Upper lobe of left lung (tissue), 4 donors: ENCODE measurements around the gene PPP6R3.

ENCODE experiments used
- CTCF ChIP-seq, 6 experiments: fragments of 450-650 bp in 4 of 6; fragments of 200-600 bp in 2 of 6; sonication (generic) in 2 of 6; IDR thresholded peaks; one replicate each; pipeline ENCODE4 v1.5.1; 2016 to 2019; ENCODE audit warnings: antibody characterized with exemption in 6 of 6
- EP300 ChIP-seq, 4 donors: sonication (generic); formaldehyde crosslinking; IDR thresholded peaks; one replicate each; pipeline ENCODE4 v1.5.1; 2017; ENCODE audit warnings: antibody characterized with exemption in 4 of 4, control low read depth in 2 of 4
- POLR2A ChIP-seq, 4 donors: fragments of 450-650 bp; IDR thresholded peaks; one replicate each; pipeline ENCODE4 v1.5.1; 2016 to 2017; ENCODE audit warnings: antibody characterized with exemption in 4 of 4, mild to moderate bottlenecking in 2 of 4
- POLR2AphosphoS5 ChIP-seq, 2 donors: sonication (generic); formaldehyde crosslinking; IDR thresholded peaks; one replicate each; pipeline ENCODE4 v1.5.1; 2017; ENCODE audit warnings: antibody characterized with exemption in 2 of 2

- no peak for TF ChIP-seq EP300 (IDR thresholded peaks at IDR 0.05)
- no peak for TF ChIP-seq CTCF (IDR thresholded peaks at IDR 0.05)
- no peak for TF ChIP-seq POLR2A (IDR thresholded peaks at IDR 0.05)
- no peak for TF ChIP-seq POLR2AphosphoS5 (IDR thresholded peaks at IDR 0.05)
Observed at GRCh38 chr11:68596231-68596630, 135.7 kb downstream of the PPP6R3 start.
